Upper lobe of left lung (tissue), 6 donors: Measurements from ENCODE around the gene DNER. TPM values are rescaled to one million over a fixed set of nuclear protein-coding genes. Genes with fewer than 3 reads are reported as not detected.

Source experiments
- ATAC-seq, 2 donors: fragments of 200-7000 bp; cut with Tn5 transposase; one replicate each; pipeline ENCODE4 v1.9.1; 2022; ENCODE audit warnings: mild to moderate bottlenecking in 2 of 2, moderate library complexity in 2 of 2; ENCODE audit not compliant: low FRiP score in 2 of 2
- DNase-seq, 2 donors: peaks; one replicate each; pipeline ENCODE4 v3.0.0-alpha.2; 2019 to 2020
- H3K27ac ChIP-seq, 4 donors: fragments of 200-600 bp; sonication (generic); one replicate each; pipeline ENCODE4 v1.5.1; 2016 to 2019
- H3K27me3 ChIP-seq, 4 donors: fragments of 200-600 bp; sonication (generic); one replicate each; pipeline ENCODE4 v1.5.1; 2017 to 2019
- H3K36me3 ChIP-seq, 4 donors: fragments of 200-600 bp; sonication (generic); one replicate each; pipeline ENCODE4 v1.5.1; 2016 to 2019
- H3K4me1 ChIP-seq, 4 donors: fragments of 200-600 bp; sonication (generic); one replicate each; pipeline ENCODE4 v1.5.1; 2018 to 2019
- H3K4me3 ChIP-seq, 4 donors: fragments of 200-600 bp; sonication (generic); one replicate each; pipeline ENCODE4 v1.5.1; 2017 to 2019; ENCODE audit warnings: mild to moderate bottlenecking in 2 of 4, moderate library complexity in 1 of 4
- H3K9me3 ChIP-seq, 4 donors: fragments of 200-600 bp; sonication (generic); one replicate each; pipeline ENCODE4 v1.5.1; 2018 to 2019
- CTCF ChIP-seq, 6 experiments: fragments of 450-650 bp in 4 of 6; fragments of 200-600 bp in 2 of 6; sonication (generic) in 2 of 6; IDR thresholded peaks; one replicate each; pipeline ENCODE4 v1.5.1; 2016 to 2019; ENCODE audit warnings: antibody characterized with exemption in 6 of 6
- EP300 ChIP-seq, 4 donors: sonication (generic); formaldehyde crosslinking; IDR thresholded peaks; one replicate each; pipeline ENCODE4 v1.5.1; 2017; ENCODE audit warnings: antibody characterized with exemption in 4 of 4, control low read depth in 2 of 4
- POLR2A ChIP-seq, 4 donors: fragments of 450-650 bp; IDR thresholded peaks; one replicate each; pipeline ENCODE4 v1.5.1; 2016 to 2017; ENCODE audit warnings: antibody characterized with exemption in 4 of 4, mild to moderate bottlenecking in 2 of 4
- POLR2AphosphoS5 ChIP-seq, 2 donors: sonication (generic); formaldehyde crosslinking; IDR thresholded peaks; one replicate each; pipeline ENCODE4 v1.5.1; 2017; ENCODE audit warnings: antibody characterized with exemption in 2 of 2
- WGBS, 2 donors: methylation state at CpG; one replicate each; pipeline ENCODE4 v1.1.5; 2017 to 2018; 5-methylcytosine and 5-hydroxymethylcytosine counted together
- total RNA-seq, 6 donors: library from RNA; depleted of rRNA in 4 of 6; stranded (reverse); fragments of >200 nt in 4 of 6; gene quantifications; one replicate each; pipeline versions ENCODE4 v1.1.0 to v1.2.1, GENCODE V29; 2016 to 2021
- donor health status: DM: no; HTN: no; CAD: no; lungs with moderate emphysema.
- donor health status: DM: no; HTN: yes; CAD: no; lungs with severe emphysema.

Gene DNER
- total RNA-seq, 6 donors from 2014 or later, result 0.31 to 2.1 (median 0.98) TPM

DNA sequence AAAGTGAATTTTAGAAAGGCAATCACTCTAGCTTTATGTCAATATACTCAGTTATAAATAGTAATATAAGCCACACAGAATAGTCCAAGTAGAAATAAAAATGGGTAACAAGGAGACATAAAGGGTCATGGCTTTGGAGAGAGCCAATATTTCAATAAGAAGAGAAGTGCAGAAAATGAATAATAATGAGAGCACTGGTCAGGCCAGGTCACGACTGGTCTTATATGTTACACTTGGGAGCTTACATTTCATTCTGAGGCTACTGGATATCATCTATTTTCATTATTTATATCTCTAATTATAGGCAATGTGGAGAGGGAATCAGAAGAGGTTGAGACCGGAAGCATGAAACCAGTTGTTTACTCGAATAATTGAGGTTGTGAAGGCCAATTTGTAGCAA, 262.5 kb downstream of the DNER start:
- ATAC-seq (no peak), DNase-seq (no peak)
- Histone ChIP-seq H3K4me3 (no peak overlapping the region), H3K4me1 (no peaks in the 10 kb centered on the region), H3K36me3 (no peaks in the 10 kb centered on the region), H3K27ac (no peak overlapping the region), H3K27me3 (no peaks in the 10 kb centered on the region), H3K9me3 (no peaks in the 10 kb centered on the region)
- TF ChIP-seq CTCF (IDR thresholded peaks at IDR 0.05) (no peak), EP300 (IDR thresholded peaks at IDR 0.05) (no peak), POLR2AphosphoS5 (IDR thresholded peaks at IDR 0.05) (no peak), POLR2A (IDR thresholded peaks at IDR 0.05) (no peak)
- WGBS, 2 donors, result 91 to 92% methylated on average over 3 of the region's 3 CpGs

GRCh38 chr2:229447227-229447626, 267.1 kb downstream of the DNER start:
- Histone ChIP-seq H3K27ac (no peak overlapping the region), H3K4me1 (peaks cover 0 to 15% (median 7%) of the 10 kb centered on the region in 4 donors), H3K4me3 (no peak overlapping the region), H3K36me3 (no peaks in the 10 kb centered on the region), H3K9me3 (no peaks in the 10 kb centered on the region), H3K27me3 (no peaks in the 10 kb centered on the region)
- ATAC-seq (no peak), DNase-seq (peak in 1 of 2 donors; percentile 34)
- 93% methylated on average over 12 of the region's 12 CpGs for WGBS, 2 donors
- TF ChIP-seq POLR2A (IDR thresholded peaks at IDR 0.05), result no peak
- no peak for TF ChIP-seq CTCF (IDR thresholded peaks at IDR 0.05)
- no peak for TF ChIP-seq POLR2AphosphoS5 (IDR thresholded peaks at IDR 0.05)
- no peak for TF ChIP-seq EP300 (IDR thresholded peaks at IDR 0.05)

DNA sequence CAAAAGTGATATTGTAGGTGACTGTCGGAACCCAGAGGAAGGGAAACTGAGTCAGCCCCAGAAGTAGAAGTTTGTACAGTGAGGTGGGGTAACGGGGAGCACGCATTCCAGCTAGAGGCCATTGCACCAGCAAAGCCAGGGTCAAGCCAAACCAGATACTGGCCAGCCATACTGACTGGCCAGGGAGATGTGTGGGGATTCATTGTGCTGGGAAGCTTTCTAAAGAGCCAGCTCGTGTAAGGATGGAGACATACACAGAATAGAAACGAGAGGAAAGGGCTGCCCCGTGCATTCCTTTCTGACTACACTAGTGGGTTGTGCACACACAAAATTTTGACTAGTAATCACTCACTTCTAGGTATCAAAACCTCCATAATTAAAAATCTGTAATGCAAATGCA, 268.0 kb downstream of the DNER start:
- H3K36me3 ChIP-seq, result no peaks in the 10 kb centered on the region
- peak overlapping the region in 1 of 4 donors; percentile 6 for H3K27ac ChIP-seq
- TF ChIP-seq CTCF (IDR thresholded peaks at IDR 0.05), result no peak
- no peak for TF ChIP-seq EP300 (IDR thresholded peaks at IDR 0.05)
- no peak for TF ChIP-seq POLR2AphosphoS5 (IDR thresholded peaks at IDR 0.05)
- TF ChIP-seq POLR2A (IDR thresholded peaks at IDR 0.05), result no peak
- H3K27me3 ChIP-seq, result no peaks in the 10 kb centered on the region
- no peak for ATAC-seq
- peaks cover 0 to 15% (median 7%) of the 10 kb centered on the region in 4 donors for H3K4me1 ChIP-seq
- DNase-seq, result no peak
- no peaks in the 10 kb centered on the region for H3K9me3 ChIP-seq
- WGBS, 2 donors, result 85 to 91% methylated on average over 6 of the region's 6 CpGs
- H3K4me3 ChIP-seq, result no peak overlapping the region

DNA sequence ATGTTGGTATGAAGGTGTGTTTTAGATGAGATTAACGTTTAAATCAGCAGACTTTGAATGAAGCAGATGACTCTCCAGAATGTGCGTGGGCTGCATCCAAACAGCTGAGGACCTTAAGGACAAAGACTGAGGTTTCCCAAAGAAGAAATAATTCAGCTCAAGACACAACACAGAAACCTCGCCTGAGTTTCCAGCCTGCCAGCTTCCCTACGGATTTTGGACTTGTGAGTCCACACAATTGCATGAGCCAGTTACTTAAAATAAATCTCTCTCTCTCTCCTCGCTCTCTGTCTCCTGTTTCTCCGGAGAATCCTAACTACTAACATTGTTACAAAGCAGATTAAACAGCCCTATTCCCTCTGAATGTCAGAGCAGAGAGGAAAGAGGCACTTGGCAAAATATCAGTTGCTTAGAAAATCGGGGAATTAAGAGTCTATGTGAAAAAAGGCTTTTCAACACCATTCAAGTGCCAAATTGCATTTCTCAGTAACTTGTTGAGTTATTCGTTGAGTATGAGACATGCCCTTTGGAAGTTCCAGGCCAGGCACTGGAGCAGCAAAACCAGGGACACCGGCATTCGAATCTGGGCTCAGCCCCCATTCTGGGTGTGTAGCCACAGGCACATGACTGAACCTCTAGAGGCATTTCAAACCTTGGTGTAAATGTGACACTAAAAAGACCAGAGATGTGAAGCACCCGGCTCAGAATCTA, 268.7 kb downstream of the DNER start:
- no peaks in the 10 kb centered on the region for H3K9me3 ChIP-seq
- H3K4me3 ChIP-seq, result no peak overlapping the region
- TF ChIP-seq POLR2AphosphoS5 (IDR thresholded peaks at IDR 0.05) (no peak), EP300 (IDR thresholded peaks at IDR 0.05) (no peak), CTCF (IDR thresholded peaks at IDR 0.05) (no peak), POLR2A (IDR thresholded peaks at IDR 0.05) (no peak)
- 62 to 66% methylated on average over 11 of the region's 11 CpGs for WGBS, 2 donors
- H3K27ac ChIP-seq, result peak overlapping the region in 3 of 4 donors; percentile 6 to 35 (median 9)
- DNase-seq (peak in 1 of 2 donors; percentile 23), ATAC-seq (peak in 1 of 2 donors; percentile 65)
- no peaks in the 10 kb centered on the region for H3K36me3 ChIP-seq
- H3K27me3 ChIP-seq, result no peaks in the 10 kb centered on the region
- peaks cover 0 to 15% (median 7%) of the 10 kb centered on the region in 4 donors for H3K4me1 ChIP-seq

- H3K4me3 ChIP-seq, result no peak overlapping the region
- peak; percentile 87 to 92 for ATAC-seq
- peak in 1 of 2 donors; percentile 71 for DNase-seq
- H3K9me3 ChIP-seq, result no peaks in the 10 kb centered on the region
- 63 to 76% methylated on average over 7 of the region's 7 CpGs for WGBS, 2 donors
- H3K4me1 ChIP-seq, result peaks cover 0 to 15% (median 7%) of the 10 kb centered on the region in 4 donors
- no peak for TF ChIP-seq POLR2A (IDR thresholded peaks at IDR 0.05)
- TF ChIP-seq CTCF (IDR thresholded peaks at IDR 0.05), result no peak
- peak in 1 of 2 donors; percentile 23 for TF ChIP-seq POLR2AphosphoS5 (IDR thresholded peaks at IDR 0.05)
- TF ChIP-seq EP300 (IDR thresholded peaks at IDR 0.05), result peak in 1 of 4 donors; percentile 48
- H3K36me3 ChIP-seq, result no peaks in the 10 kb centered on the region
- H3K27me3 ChIP-seq, result no peaks in the 10 kb centered on the region
- H3K27ac ChIP-seq, result peak overlapping the region in 3 of 4 donors; percentile 6 to 35 (median 9)
These were observed 269.3 kb downstream of the DNER start for GRCh38 chr2:229445019-229445418.
